HG03457 (cell line): Measurements from ENCODE around the gene METTL27.
"Not testable (repeated sequence)": the region's sequence is repeated elsewhere in the genome, so short reads cannot be mapped to it uniquely, and the experiment has no call there.

Experiments used
- ATAC-seq: cut with Tn5 transposase; IDR thresholded peaks from one replicate; pipeline ENCODE4 v1.9.1; 2021; ENCODE audit warnings: moderate number of reproducible peaks; ENCODE audit not compliant: unreplicated experiment

The METTL27 gene

GRCh38 chr7:73839290-73839689 is 3.0 kb downstream of the METTL27 start:
- ATAC-seq = no peak

DNA sequence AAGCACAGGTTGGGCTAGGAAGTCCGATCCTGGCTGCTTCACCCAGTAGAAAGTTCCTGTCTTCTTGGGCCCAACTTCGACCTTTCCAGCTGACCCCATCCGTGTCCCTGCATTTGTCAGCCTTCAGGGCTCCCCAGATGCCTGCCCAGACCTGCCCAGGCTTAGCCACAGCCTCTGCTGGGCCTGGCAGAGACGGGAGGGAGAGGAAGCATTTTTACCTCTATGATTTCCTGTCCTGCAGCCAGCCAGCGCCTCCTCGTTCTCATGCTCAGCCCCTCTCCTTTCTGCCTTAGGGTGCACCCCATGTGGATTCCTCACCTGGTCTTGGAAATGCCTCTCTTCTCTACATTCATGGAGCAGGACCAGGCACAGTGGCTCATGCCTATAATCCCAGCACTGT is 3.7 kb downstream of the METTL27 start:
- ATAC-seq = no peak

DNA sequence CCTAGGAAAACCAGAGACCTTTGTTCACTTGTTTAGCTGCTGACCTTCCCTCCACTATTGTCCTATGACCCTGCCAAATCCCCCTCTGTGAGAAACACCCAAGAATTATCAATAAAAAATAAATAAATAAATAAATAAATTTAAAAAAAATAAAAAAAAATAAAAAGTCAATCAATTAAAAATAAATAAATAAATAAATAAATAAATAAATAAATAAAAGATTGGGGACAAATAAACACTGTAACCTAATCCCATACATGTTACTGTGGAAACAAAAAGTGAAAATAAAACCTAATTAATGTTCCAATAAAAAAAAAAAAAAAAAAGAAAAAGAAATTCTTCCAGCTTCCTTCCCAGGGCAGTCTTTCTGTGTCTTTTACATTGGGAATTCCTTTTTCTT is 5.1 kb downstream of the METTL27 start:
- ATAC-seq = not testable (repeated sequence)

GRCh38 chr7:73834626-73835191 is 7.6 kb downstream of the METTL27 start:
- no peak for ATAC-seq

DNA sequence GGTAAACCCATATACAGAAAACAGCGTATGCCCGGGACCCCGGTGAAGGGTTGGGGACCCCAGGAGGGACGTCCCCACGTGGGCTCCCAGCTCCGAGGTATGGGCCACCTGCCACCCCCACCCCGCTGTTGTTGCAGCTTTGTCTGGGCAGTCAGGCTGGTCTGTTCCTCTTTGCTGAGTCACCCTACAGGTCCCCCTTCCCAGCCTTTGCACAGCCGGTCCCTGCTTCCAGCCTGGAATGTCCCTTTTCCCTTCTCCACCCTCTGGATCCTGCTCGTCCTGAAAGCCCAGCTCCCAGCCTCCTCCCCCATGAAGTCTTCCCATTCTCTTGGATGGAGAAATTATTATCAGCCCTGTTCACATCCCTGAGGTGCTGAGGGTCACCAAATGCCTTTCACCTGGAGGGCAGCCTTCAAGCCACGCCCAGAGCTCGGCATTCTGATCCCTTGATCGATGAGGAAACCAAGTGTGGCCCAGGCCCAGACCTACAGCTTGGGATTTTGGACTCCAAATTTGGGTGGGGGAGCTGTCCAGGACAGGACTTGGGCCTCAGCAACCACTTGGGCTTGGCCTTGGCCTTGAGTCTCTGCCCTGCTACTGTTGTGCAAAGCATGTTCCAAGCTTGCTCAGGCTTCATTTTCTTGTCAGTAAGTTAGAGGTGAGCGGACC is 8.9 kb downstream of the METTL27 start:
- ATAC-seq = no peak

GRCh38 chr7:73832806-73833205 is 9.5 kb downstream of the METTL27 start:
- ATAC-seq = no peak

- ATAC-seq = no peak
Observed at GRCh38 chr7:73831834-73832651, 10.3 kb downstream of the METTL27 start.

DNA sequence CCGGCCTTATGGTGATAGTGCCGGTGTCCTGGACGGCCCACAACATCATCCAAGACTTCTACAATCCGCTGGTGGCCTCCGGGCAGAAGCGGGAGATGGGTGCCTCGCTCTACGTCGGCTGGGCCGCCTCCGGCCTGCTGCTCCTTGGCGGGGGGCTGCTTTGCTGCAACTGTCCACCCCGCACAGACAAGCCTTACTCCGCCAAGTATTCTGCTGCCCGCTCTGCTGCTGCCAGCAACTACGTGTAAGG is 10.8 kb downstream of the METTL27 start:
- ATAC-seq = no peak

DNA sequence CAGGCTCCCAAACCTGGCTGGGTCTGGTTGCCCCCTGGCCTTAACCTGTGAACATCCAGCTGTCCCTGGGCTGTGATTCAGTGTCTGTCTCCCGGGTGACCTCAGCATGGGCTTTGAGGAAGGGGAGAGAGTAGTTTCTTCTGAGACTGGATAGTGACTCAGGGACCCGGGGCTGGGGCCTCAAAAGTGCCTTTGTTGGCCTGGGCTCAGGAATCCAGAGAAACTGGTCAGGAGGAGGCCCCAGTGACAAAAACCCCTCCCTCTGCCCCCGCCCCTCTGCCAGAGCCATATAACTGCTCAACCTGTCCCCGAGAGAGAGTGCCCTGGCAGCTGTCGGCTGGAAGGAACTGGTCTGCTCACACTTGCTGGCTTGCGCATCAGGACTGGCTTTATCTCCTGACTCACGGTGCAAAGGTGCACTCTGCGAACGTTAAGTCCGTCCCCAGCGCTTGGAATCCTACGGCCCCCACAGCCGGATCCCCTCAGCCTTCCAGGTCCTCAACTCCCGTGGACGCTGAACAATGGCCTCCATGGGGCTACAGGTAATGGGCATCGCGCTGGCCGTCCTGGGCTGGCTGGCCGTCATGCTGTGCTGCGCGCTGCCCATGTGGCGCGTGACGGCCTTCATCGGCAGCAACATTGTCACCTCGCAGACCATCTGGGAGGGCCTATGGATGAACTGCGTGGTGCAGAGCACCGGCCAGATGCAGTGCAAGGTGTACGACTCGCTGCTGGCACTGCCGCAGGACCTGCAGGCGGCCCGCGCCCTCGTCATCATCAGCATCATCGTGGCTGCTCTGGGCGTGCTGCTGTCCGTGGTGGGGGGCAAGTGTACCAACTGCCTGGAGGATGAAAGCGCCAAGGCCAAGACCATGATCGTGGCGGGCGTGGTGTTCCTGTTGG is 11.4 kb downstream of the METTL27 start, which contains the start of gene CLDN4:
TSS of gene CLDN4 (plus strand) at position 316 of the 903 bp plus-strand sequence. CDS start at position 522, 206 bp downstream.
- ATAC-seq = no peak

DNA sequence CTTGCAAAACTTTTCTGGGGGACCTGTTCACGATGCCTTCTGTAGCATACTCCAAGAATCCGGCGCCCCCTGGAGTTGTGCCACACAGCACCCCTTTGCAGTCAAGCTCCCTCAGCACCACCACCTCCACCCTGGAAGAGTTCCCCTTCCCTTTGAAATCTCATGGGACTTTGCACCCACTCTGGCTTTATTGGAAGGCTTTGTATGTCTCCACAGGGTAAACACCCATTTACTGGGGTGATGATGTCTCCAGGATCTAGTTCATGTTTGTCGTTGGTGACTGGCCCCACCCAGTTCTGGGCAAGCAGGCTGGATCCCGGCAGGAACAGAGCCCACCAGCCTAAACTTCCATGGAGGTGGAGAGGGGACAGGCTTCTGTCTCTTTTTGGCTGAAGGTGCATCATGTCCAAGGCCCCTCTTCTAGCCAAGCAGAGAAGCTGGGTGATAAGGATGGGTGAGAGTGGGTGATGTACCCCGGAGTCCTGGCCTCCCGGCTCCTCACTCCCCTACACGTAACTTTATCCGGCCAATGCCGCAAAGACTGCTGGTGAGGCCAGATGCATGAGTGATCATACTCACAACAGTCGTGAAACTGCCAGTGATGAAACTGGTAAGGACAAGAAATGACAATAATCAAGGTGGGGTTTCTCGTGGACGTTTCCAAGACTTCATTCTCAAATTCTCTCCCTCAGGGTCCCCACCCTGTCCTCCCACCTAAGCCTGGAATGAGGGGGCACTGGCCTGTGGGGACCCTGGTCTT is 12.2 kb downstream of the METTL27 start:
- no peak for ATAC-seq

GRCh38 chr7:73829505-73829904 is 12.8 kb downstream of the METTL27 start:
- no peak for ATAC-seq

DNA sequence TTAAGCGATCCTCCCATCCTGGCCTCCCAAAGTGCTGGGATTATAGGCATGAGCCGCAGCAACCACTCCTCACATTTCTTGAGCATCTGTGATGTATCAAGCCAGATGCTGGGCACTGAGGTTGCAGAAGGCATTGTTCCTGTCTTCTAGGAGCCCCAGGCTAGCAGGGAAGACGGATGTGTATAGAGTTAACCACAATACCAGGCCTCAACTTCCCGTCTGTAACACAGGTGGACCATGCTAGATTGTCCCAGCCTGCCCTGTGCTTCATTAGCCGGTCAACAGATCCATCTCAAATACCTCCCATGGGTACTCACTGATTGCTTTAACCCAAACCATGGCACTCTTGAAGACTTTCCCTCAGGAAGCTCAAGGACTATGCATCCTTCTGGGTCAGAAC is 13.3 kb downstream of the METTL27 start:
- no peak for ATAC-seq

DNA sequence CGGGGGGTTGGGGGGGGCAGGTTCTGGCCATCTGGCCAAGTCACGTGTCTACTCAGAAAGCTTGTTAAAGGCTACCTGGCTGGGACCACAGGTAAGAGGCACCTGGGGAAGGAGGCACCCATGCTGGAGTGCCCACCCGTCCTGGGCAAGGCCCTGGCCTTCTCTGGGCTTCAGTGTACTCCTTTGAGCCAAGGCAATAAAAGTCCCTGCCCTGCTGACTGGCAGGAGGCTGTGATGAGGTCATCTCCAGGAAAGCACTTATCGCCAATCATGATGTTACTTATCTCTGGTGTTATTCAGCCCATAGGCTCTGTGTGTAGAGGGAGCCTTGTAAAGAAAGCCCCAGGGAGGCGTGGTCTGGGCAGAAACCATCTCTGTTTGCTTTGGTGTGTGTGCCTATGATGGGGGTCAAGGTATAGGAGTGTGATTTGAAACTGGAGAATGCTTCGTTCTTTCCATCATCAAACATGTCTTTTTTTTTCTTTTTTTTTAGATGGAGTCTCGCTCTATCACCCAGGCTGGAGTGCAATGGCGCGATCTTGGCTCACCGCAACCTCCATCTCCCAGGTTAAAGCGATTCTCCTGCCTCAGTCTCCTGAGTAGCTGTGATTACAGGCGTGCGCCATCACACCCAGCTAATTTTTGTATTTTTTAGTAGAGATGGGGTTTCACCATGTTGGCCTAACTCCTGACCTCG is 14.1 kb downstream of the METTL27 start:
- no peak for ATAC-seq

DNA sequence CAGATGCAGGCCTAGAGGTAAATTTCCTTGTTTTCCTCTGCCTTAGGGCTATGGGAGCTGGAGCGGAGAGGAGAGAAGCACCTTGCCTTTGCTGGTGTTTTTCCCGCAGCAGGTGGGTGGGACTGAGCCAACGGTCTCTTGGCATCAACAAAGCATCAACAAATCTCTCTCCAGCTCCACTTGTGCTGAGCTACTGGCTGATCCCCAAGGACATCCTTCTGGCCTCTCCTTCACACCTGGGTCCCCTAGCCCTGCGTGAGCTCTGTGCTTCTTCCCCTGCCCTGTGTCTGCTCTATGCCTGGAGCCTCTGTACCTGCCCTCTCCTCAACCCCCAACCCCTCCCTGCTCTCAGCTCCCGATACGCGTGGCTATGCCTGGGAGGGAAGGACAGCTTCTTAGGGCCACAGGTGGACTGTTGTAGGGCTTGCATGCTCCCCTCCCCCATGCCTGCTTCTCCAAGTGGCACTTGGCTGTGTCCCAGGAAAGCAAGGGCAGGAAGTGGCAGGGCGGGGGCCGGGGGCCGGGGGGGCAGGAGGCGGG is 14.7 kb downstream of the METTL27 start:
- no peak for ATAC-seq

- no peak for ATAC-seq
Observed at GRCh38 chr7:73824986-73825385, 17.3 kb downstream of the METTL27 start.

- ATAC-seq = no peak
Observed at GRCh38 chr7:73823873-73824592, 18.3 kb downstream of the METTL27 start.

- ATAC-seq = no peak
Observed at GRCh38 chr7:73823257-73823656, 19.1 kb downstream of the METTL27 start.

DNA sequence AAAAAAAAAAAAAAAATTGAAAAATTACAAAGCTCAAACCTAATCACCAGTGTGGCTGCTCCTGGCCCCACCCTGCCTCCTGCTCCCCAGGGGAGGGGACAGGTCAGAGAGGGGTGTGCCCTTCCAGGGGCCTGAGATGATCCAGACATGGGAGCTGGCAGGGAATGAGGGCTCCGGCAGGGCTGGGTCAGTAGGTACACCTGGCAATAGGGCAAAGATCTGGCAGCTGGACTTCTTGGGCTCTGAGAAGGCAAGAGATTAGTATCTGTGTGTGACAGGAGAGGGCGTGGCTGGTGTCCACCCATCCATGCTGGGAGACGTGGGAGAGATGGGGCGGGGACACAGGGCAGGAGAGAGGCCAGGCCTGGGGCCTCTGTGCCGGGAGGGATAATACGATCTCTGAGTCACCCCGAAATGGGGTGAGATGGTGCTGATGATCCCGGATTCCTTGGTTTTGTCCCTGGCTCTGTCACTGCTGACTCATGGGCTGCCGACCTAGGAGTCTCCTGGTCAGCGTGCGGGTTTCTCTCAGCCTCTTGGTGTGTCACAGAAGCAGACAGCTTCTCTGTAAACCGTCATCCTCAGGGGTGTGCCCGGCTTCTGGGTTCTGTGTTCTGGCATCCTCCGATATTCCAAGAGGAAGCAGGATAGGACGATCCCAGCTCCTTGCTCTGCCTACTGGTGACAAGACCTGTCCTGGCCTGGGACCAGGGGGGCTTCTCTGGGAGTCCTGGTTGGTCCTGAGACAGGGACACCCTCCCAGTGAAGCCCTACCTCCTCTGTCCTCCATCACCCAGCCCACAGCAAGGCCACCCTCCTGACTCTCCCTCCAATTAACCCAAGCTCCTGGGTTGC is 19.8 kb downstream of the METTL27 start:
- ATAC-seq = no peak
